Measurements from ENCODE around the gene WDHD1. TPM values are rescaled to one million over a fixed set of nuclear protein-coding genes. Genes with fewer than 3 reads are reported as not detected.
"Not testable (repeated sequence)": the region's sequence is repeated elsewhere in the genome, so short reads cannot be mapped to it uniquely, and the experiment has no call there.

WDHD1 gene
- total RNA-seq, 1 donor from 2014 or later = 19.6 TPM

DNA sequence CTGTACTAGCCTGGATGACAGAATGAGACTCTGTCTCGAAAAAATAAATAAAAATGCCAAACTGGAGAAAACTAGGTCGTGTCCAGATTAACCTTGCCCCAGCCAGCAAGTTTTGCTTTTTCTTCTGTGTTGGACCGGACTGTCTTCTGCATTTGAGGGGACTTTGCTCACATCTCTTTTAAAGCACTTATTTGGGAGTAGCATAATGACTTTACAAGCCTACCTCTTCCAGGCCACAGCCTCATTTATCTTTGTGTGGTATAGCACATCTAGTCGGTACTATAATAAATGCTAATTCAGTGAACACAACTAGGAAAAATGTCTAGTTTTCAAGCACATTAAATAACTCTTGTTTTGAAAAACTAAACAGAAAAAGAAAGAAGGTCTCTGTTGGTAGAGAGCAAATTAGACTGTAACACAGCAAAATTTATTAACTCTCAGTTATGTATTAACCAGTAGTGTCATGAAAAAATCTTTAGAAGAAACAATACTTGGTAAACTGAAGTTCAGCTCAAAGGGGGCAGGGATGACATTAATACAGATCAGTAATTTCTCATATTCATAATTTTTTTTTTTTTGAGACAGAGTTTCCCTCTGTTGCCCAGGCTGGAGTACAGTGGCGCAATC lies 52.0 kb downstream of the WDHD1 start:
- TF ChIP-seq, protein P1, sequence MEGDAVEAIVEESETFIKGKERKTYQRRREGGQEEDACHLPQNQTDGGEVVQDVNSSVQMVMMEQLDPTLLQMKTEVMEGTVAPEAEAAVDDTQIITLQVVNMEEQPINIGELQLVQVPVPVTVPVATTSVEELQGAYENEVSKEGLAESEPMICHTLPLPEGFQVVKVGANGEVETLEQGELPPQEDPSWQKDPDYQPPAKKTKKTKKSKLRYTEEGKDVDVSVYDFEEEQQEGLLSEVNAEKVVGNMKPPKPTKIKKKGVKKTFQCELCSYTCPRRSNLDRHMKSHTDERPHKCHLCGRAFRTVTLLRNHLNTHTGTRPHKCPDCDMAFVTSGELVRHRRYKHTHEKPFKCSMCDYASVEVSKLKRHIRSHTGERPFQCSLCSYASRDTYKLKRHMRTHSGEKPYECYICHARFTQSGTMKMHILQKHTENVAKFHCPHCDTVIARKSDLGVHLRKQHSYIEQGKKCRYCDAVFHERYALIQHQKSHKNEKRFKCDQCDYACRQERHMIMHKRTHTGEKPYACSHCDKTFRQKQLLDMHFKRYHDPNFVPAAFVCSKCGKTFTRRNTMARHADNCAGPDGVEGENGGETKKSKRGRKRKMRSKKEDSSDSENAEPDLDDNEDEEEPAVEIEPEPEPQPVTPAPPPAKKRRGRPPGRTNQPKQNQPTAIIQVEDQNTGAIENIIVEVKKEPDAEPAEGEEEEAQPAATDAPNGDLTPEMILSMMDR (conservative IDR thresholded peaks at IDR 0.05; ENCODE audit: low read depth, low read length) = no peak
- DNase-seq (ENCODE audit: low read depth) = no peak
- no peak overlapping the region for H3K4me3 ChIP-seq (ENCODE audit: low read depth, low read length)

DNA sequence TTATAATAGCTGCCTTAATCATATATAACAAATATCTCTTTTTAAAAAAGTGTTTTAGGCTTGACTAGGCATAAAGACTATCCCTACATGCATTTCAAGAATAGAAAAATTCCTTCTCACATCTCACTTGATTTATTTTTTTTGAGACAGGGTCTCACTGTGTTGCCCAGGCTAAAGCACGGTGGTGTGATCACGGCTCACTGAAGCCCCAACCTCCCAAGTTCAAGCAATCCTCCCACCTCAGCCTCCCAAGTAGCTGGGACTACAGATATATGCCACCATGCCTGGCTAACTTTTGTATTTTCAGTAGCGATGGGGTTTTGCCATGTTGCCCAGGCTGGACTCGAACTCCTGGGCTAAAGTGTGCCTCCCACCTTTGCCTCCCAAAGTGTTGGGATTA lies 59.4 kb downstream of the WDHD1 start:
- TF ChIP-seq, protein P1 (conservative IDR thresholded peaks at IDR 0.05; ENCODE audit: low read depth, low read length) = no peak

DNA sequence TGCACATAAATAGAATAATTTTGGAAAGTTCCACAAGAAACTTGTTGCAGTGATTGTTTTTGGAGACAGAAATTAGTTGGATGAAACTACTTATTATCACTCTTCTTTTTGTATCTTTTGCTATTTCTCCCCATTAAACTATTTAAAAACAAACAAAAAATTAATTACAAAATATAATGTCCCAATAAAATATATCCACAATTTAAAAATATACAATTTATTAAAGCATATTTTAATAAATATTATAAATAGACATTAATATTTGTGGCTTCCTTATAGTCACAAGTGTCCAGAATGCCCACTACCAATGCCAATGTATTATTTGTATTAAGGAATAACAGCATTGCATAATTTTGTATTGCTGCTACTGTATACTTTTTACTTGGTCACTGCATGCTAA lies 71.8 kb downstream of the WDHD1 start:
- TF ChIP-seq, protein P1 (conservative IDR thresholded peaks at IDR 0.05; ENCODE audit: low read depth, low read length) = no peak

More for the DNA sequence above, 59.4 kb downstream of the WDHD1 start:
- no peak for DNase-seq (ENCODE audit: low read depth)
- no peak overlapping the region for H3K4me3 ChIP-seq (ENCODE audit: low read depth, low read length)

DNA sequence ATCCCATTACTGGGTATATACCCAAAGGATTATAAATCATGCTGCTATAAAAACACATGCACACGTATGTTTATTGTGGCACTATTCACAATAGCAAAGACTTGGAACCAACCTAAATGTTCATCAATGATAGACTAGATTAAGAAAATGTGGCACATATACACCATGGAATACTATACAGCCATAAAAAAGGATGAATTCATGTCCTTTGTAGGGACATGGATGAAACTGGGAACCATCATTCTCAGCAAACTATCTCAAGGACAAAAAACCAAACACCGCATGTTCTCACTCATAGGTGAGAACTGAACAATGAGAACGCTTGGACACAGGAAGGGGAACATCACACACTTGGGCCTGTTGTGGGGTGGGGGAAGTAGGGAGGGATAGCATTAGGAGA lies 73.3 kb downstream of the WDHD1 start:
- not testable (repeated sequence) for DNase-seq (ENCODE audit: low read depth); H3K4me3 ChIP-seq (ENCODE audit: low read depth, low read length)

More for the DNA sequence above, 71.8 kb downstream of the WDHD1 start:
- H3K4me3 ChIP-seq (ENCODE audit: low read depth, low read length) = no peak overlapping the region
- no peak for DNase-seq (ENCODE audit: low read depth)

DNA sequence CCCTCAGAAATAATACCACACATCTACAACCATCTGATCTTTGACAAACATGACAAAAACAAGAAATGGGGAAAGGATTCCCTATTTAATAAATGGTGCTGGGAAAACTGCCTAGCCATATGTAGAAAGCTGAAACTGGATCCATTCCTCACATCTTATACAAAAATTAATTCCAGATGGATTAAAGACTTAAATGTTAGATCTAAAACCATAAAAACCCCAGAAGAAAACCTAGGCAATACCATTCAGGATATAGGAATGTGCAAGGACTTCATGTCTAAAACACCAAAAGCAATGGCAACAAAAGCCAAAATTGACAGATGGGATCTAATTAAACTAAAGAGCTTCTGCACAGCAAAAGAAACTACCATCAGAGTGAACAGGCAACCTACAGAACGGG lies 74.1 kb downstream of the WDHD1 start:
- not testable (repeated sequence) for H3K4me3 ChIP-seq (ENCODE audit: low read depth, low read length); DNase-seq (ENCODE audit: low read depth)

DNA sequence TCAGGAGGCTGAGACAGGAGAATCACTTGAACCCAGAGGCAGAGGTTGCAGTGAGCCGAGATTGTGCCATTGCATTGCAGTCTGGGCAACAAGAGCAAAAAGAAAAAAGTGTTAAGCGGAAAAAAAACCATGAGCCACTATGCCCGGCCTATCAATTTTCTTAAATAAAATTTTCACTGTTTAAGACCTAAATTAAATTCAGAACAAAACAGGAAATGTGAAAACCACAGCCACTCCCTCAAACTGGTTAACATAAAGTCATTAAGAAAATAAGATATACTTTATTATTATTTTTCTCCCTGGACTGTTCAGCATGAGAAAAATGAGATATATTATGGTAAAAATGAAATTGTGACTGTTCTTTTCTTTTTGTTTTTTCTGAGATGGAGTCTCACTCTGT lies 79.7 kb downstream of the WDHD1 start:
- no peak overlapping the region for H3K4me3 ChIP-seq (ENCODE audit: low read depth, low read length)
- TF ChIP-seq, protein P1 (conservative IDR thresholded peaks at IDR 0.05; ENCODE audit: low read depth, low read length) = no peak
- DNase-seq (ENCODE audit: low read depth) = no peak

DNA sequence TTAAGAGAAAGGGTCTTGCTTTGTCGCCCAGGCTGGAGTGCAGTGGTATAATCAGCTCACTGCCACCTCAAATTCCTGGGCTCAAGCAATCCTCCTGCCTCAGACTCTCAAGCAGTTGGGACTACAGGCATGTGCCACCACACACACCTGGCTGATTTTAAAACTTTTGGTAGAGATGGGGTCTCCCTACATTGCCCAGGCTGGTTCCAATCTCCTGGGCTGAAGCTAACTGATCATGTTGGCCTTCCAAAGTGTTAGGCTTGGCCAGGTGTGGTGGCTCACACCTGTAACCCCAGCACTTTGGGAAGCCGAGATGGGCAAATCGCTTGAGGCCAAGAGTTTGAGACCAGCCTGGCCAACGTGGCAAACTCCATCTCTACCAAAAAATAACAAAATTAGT lies 80.4 kb downstream of the WDHD1 start:
- TF ChIP-seq, protein P1 (conservative IDR thresholded peaks at IDR 0.05; ENCODE audit: low read depth, low read length) = no peak
- no peak overlapping the region for H3K4me3 ChIP-seq (ENCODE audit: low read depth, low read length)
- no peak for DNase-seq (ENCODE audit: low read depth)

DNA sequence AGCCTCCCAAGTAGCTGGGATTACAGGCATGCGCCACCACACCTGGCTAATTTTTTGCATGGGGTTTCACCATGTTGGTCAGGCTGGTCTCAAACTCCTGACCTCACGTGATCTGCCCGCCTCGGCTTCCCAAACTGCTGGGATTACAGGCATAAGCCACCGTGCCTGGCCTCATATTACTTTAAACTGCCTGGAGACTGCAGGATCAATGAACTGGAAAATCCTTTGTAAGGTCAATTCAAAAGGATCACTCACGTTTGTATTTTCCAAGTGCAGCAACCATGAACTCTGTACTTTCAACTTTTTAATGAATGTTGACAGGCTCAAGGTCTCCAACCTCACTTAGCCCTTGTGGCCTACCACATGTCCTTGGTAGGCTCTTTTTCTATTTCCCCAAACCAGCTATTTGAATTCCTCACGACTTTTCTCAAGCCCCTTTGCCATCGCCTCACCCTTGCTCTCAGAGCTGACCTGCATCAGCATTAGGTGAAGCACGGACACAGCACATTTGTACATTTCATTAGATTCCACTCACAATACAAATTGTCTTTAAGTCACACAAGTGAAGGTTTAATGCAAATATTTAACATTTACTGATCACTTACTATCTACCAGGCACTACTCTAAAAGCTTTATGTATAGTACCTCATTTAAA lies 82.0 kb downstream of the WDHD1 start:
- DNase-seq (ENCODE audit: low read depth) = peak; percentile 7

More for the DNA sequence above, 82.0 kb downstream of the WDHD1 start:
- H3K4me3 ChIP-seq (ENCODE audit: low read depth, low read length) = no peak overlapping the region
- TF ChIP-seq, protein P1 (conservative IDR thresholded peaks at IDR 0.05; ENCODE audit: low read depth, low read length) = no peak

All from epithelial cell of proximal tubule (primary cell).